ENCODE results near the gene MTG2.

MTG2 gene

GRCh38 chr20:62246872-62247652 is 64.2 kb downstream of the MTG2 start:
- no peak for DNase-seq (ENCODE audit: low read depth in 3 of 3)

- no peak for DNase-seq (ENCODE audit: low read depth in 3 of 3)
Observed at GRCh38 chr20:62248890-62249560, 66.2 kb downstream of the MTG2 start.

- no peak for DNase-seq (ENCODE audit: low read depth in 3 of 3)
Observed at GRCh38 chr20:62252342-62252966, 69.6 kb downstream of the MTG2 start.

Data from stimulated activated CD4-positive, alpha-beta T cell treated with anti-CD3 and anti-CD28 coated beads, TNF-alpha, amount 100 ng/mL, for 4 hours (primary cell).